ENCODE results near the gene KCTD6. TPM values are rescaled to one million over a fixed set of nuclear protein-coding genes. Genes with fewer than 3 reads are reported as not detected.

KCTD6 gene
- total RNA-seq, 2 experiments from 2014 or later = 16.4 to 17.1 TPM

DNA sequence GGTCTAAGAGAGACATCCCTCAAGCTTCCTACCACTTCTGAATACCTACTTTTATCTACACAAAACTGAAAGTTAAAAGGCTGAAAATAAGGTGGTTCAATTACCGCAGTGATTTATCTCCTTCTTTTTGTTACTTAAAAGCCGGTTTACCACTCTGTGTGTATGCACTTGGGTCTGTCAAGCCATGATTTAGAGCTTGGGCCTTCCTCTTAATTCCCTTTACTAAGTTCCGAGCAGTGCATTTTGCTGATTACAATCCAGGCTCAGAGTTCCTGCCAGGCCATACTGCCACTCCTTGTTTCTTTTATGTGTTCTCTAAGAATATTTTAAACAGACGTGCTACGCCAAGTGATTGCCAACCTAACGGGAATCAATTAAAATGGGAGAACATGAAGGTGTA, 16.5 kb downstream of the KCTD6 start:
- Histone ChIP-seq H2AFZ (ENCODE audit: low read length) (no peak overlapping the region), H3K9me2 (ENCODE audit: insufficient read depth, low read length) (no peaks in the 10 kb centered on the region), H3K4me1 (ENCODE audit: insufficient read depth, low read length, poor library complexity, severe bottlenecking) (no peaks in the 10 kb centered on the region), H3K79me2 (ENCODE audit: insufficient read depth, low read depth, low read length) (peaks cover 5% of the 10 kb centered on the region; the same call in 1 of the 2 replicates), H3K4me3 (ENCODE audit: low read depth, low read length, poor library complexity, severe bottlenecking) (no peak overlapping the region), H3K36me3 (ENCODE audit: insufficient read depth, low read length) (peaks cover 22% of the 10 kb centered on the region), H4K20me1 (ENCODE audit: insufficient read depth, low read length) (no peaks in the 10 kb centered on the region), H3K27ac (ENCODE audit: low read depth, low read length, poor library complexity, severe bottlenecking) (no peak overlapping the region), H3K4me2 (ENCODE audit: low read length) (no peak overlapping the region), H3K9me3 (ENCODE audit: low read length) (no peaks in the 10 kb centered on the region)
- intact Hi-C loops (cut with micrococcal nuclease; ENCODE audit: unreplicated experiment) = no loop called here
- no peak for DNase-seq (ENCODE audit: low spot score)
- ChIA-PET POLR2A (interaction anchor here (1.6 kb wide), 1 partner anchor 12 kb away, joined by 4 read pairs; no protein-coding TSS in a partner anchor), CTCF (ENCODE audit: unreplicated experiment) (no interaction called here)
- BruUV-seq (replicated peaks) = no TSS peak
- no peak for TF ChIP-seq CTCF (conservative IDR thresholded peaks at IDR 0.05; ENCODE audit: low read length)
- no peak for TF ChIP-seq EZH2phosphoT487 (IDR thresholded peaks at IDR 0.05; ENCODE audit: borderline replicate concordance, low read depth, low read length)

GRCh38 chr3:58514405-58514804, 22.5 kb downstream of the KCTD6 start:
- intact Hi-C loops (cut with micrococcal nuclease; ENCODE audit: unreplicated experiment) = no loop called here
- no peak for DNase-seq (ENCODE audit: low spot score)
- Histone ChIP-seq H3K4me2 (ENCODE audit: low read length) (no peak overlapping the region), H4K20me1 (ENCODE audit: insufficient read depth, low read length) (no peaks in the 10 kb centered on the region), H3K36me3 (ENCODE audit: insufficient read depth, low read length) (no peaks in the 10 kb centered on the region), H3K9me2 (ENCODE audit: insufficient read depth, low read length) (no peaks in the 10 kb centered on the region), H3K4me3 (ENCODE audit: low read depth, low read length, poor library complexity, severe bottlenecking) (no peak overlapping the region), H3K4me1 (ENCODE audit: insufficient read depth, low read length, poor library complexity, severe bottlenecking) (no peaks in the 10 kb centered on the region), H3K79me2 (ENCODE audit: insufficient read depth, low read depth, low read length) (no peaks in the 10 kb centered on the region), H3K27ac (ENCODE audit: low read depth, low read length, poor library complexity, severe bottlenecking) (no peak overlapping the region), H2AFZ (ENCODE audit: low read length) (no peak overlapping the region), H3K9me3 (ENCODE audit: low read length) (no peaks in the 10 kb centered on the region)
- ChIA-PET POLR2A (no interaction called here), CTCF (ENCODE audit: unreplicated experiment) (no interaction called here)
- no peak for TF ChIP-seq EZH2phosphoT487 (IDR thresholded peaks at IDR 0.05; ENCODE audit: borderline replicate concordance, low read depth, low read length)
- no peak for TF ChIP-seq CTCF (conservative IDR thresholded peaks at IDR 0.05; ENCODE audit: low read length)
- BruUV-seq (replicated peaks) = no TSS peak

DNA sequence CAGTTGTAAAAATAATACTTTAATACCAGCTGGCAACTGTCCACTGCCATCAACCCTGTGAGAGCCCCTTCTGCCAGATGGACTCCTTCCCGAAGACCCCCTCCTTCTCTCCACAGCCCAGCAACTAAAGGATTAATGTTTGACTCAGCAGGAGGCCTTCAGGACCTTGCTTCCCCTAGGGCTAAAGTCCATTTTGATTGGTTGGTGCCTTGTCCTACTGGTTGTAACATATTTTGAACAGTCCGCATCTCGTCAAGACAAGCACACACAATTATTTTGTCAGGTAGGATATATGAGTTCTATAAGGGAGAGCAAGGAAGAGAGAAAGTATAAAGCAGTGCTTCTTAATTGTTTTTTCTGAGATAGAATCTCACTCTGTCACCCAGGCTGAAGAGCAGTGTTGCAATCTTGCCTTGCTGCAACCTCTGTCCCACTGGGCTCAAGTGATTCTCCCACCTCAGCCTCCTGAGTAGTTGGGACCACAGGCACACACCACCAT, 26.4 kb downstream of the KCTD6 start:
- no peak for DNase-seq (ENCODE audit: low spot score)
- Histone ChIP-seq H3K27ac (ENCODE audit: low read depth, low read length, poor library complexity, severe bottlenecking) (no peak overlapping the region), H3K79me2 (ENCODE audit: insufficient read depth, low read depth, low read length) (no peaks in the 10 kb centered on the region), H3K9me2 (ENCODE audit: insufficient read depth, low read length) (no peaks in the 10 kb centered on the region), H3K9me3 (ENCODE audit: low read length) (no peaks in the 10 kb centered on the region), H2AFZ (ENCODE audit: low read length) (no peak overlapping the region), H3K4me3 (ENCODE audit: low read depth, low read length, poor library complexity, severe bottlenecking) (no peak overlapping the region), H4K20me1 (ENCODE audit: insufficient read depth, low read length) (no peaks in the 10 kb centered on the region), H3K4me1 (ENCODE audit: insufficient read depth, low read length, poor library complexity, severe bottlenecking) (no peaks in the 10 kb centered on the region), H3K36me3 (ENCODE audit: insufficient read depth, low read length) (no peaks in the 10 kb centered on the region), H3K4me2 (ENCODE audit: low read length) (no peak overlapping the region)
- TF ChIP-seq EZH2phosphoT487 (IDR thresholded peaks at IDR 0.05; ENCODE audit: borderline replicate concordance, low read depth, low read length) (no peak), CTCF (conservative IDR thresholded peaks at IDR 0.05; ENCODE audit: low read length) (no peak)
- no TSS peak for BruUV-seq (replicated peaks)
- ChIA-PET POLR2A (interaction anchor here (0.6 to 0.7 kb wide), 3 partner anchors 20 to 258 kb away, joined by 3 to 6 read pairs (median 6); no protein-coding TSS in a partner anchor), CTCF (ENCODE audit: unreplicated experiment) (no interaction called here)
- intact Hi-C loops (cut with micrococcal nuclease; ENCODE audit: unreplicated experiment) = no loop called here
